PC-3 (cell line): ENCODE measurements around the gene GIN1.

ENCODE experiments used
- CTCF ChIP-seq: fragments of 300-600 bp; sonication (generic); conservative IDR thresholded peaks from 2 replicates; pipeline ENCODE4 v1.5.1; 2017; ENCODE audit warnings: antibody characterized with exemption, low read depth, mild to moderate bottlenecking, low read length
- EZH2 ChIP-seq: fragments of 300-600 bp; sonication (generic); IDR thresholded peaks from one replicate; pipeline ENCODE4 v1.6.1; 2017; ENCODE audit warnings: antibody characterized with exemption, mild to moderate bottlenecking, low read length; ENCODE audit not compliant: unreplicated experiment

- TF ChIP-seq CTCF, result no peak
- TF ChIP-seq EZH2, result no peak
Measured at GRCh38 chr5:103110403-103110802, 9.5 kb downstream of the GIN1 start.
